Effector memory CD4-positive, alpha-beta T cell (primary cell): Measurements from ENCODE around the gene LLPH.

Source experiments
- DNase-seq, 3 donors: peaks; one replicate each; pipeline ENCODE4 v3.0.0-alpha.2; 2020
- H3K27ac ChIP-seq: 2 replicates; pipeline ENCODE4 v1.7.0; 2013; ENCODE audit warnings: mild to moderate bottlenecking, low read length, moderate library complexity; ENCODE audit not compliant: insufficient read depth, poor library complexity, severe bottlenecking
- H3K27me3 ChIP-seq: replicated peaks from 2 replicates; pipeline ENCODE4 v1.7.0; 2013; ENCODE audit warnings: mild to moderate bottlenecking, low read length; ENCODE audit not compliant: insufficient read depth, control insufficient read depth, poor library complexity, severe bottlenecking
- H3K36me3 ChIP-seq: 2 replicates; pipeline ENCODE4 v1.7.0; 2013; ENCODE audit warnings: mild to moderate bottlenecking, low read length, moderate library complexity; ENCODE audit not compliant: control insufficient read depth, insufficient read depth
- H3K4me1 ChIP-seq: 2 replicates; pipeline ENCODE4 v1.7.0; 2013; ENCODE audit warnings: low read length, mild to moderate bottlenecking; ENCODE audit not compliant: control insufficient read depth, insufficient read depth, poor library complexity, severe bottlenecking
- H3K4me3 ChIP-seq: 2 replicates; pipeline ENCODE4 v1.7.0; 2013; ENCODE audit warnings: low read length, low read depth, mild to moderate bottlenecking; ENCODE audit not compliant: insufficient read depth, poor library complexity, severe bottlenecking
- H3K9me3 ChIP-seq: 2 replicates; pipeline ENCODE4 v1.7.0; 2013; ENCODE audit warnings: mild to moderate bottlenecking, low read length, moderate library complexity; ENCODE audit not compliant: control insufficient read depth

The LLPH gene

DNA sequence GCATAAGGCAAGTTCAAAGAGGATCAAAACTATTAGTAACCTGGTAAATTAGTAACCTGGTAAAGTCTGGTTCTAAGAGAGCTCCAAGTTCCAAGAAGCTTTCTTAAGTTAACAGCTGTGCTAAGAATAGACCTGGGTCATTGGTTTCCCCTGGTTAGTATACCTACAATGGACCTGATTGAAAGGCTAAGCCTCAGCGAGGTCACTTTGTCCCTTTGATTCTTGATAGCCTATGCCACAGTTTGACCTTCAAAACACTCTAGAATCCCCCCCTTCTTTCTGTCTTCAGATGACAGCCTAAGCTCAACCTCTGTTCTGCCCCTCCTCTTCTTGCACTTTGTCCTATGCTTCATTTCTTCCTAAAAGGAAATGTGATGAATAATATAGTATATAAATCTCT lies 53.0 kb downstream of the LLPH start:
- no peaks in the 10 kb centered on the region for H3K27me3 ChIP-seq
- H3K9me3 ChIP-seq = no peaks in the 10 kb centered on the region
- no peaks in the 10 kb centered on the region for H3K4me1 ChIP-seq
- H3K36me3 ChIP-seq = no peaks in the 10 kb centered on the region
- H3K4me3 ChIP-seq = no peak overlapping the region
- no peak overlapping the region for H3K27ac ChIP-seq
- no peak for DNase-seq

- Histone ChIP-seq H3K4me3 (no peak overlapping the region), H3K27me3 (no peaks in the 10 kb centered on the region), H3K9me3 (no peaks in the 10 kb centered on the region), H3K4me1 (no peaks in the 10 kb centered on the region), H3K36me3 (no peaks in the 10 kb centered on the region), H3K27ac (no peak overlapping the region)
- DNase-seq = no peak
Measured at GRCh38 chr12:66074561-66074960, 56.0 kb downstream of the LLPH start.

DNA sequence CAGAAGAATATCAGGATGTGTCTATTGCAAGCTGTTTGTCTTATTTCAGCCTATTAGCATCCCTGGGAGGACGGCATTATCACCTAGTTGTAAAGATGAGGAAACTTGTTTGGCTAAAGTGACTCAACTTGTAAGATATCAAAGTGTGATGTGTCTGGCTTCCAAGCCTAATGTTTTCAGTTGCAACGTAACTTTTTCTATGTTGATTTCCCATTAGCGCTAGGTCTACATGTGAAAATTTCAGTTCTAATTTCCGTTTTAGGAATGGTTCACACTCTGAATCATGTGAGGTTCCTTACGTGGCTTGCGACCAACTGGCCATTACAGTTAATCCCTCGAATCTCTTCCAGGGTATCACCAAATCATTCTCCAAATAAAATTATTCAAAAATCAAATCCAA lies 58.0 kb downstream of the LLPH start:
- Histone ChIP-seq H3K27ac (no peak overlapping the region), H3K4me1 (no peaks in the 10 kb centered on the region), H3K4me3 (no peak overlapping the region), H3K9me3 (no peaks in the 10 kb centered on the region), H3K36me3 (no peaks in the 10 kb centered on the region), H3K27me3 (no peaks in the 10 kb centered on the region)
- no peak for DNase-seq

GRCh38 chr12:66072135-66072534 lies 58.4 kb downstream of the LLPH start:
- Histone ChIP-seq H3K4me1 (no peaks in the 10 kb centered on the region), H3K27ac (no peak overlapping the region), H3K9me3 (no peaks in the 10 kb centered on the region), H3K36me3 (no peaks in the 10 kb centered on the region), H3K4me3 (no peak overlapping the region), H3K27me3 (no peaks in the 10 kb centered on the region)
- DNase-seq = no peak

- H3K36me3 ChIP-seq = no peaks in the 10 kb centered on the region
- H3K27ac ChIP-seq = no peak overlapping the region
- no peak for DNase-seq
Measured at GRCh38 chr12:66071549-66071948, 59.0 kb downstream of the LLPH start.

GRCh38 chr12:66070378-66071120 lies 60.0 kb downstream of the LLPH start:
- no peak for DNase-seq
- no peaks in the 10 kb centered on the region for H3K27me3 ChIP-seq
- no peaks in the 10 kb centered on the region for H3K9me3 ChIP-seq
- no peaks in the 10 kb centered on the region for H3K4me1 ChIP-seq
- H3K4me3 ChIP-seq = no peak overlapping the region
- H3K27ac ChIP-seq = no peak overlapping the region
- no peaks in the 10 kb centered on the region for H3K36me3 ChIP-seq

More at GRCh38 chr12:66071549-66071948, 59.0 kb downstream of the LLPH start:
- Histone ChIP-seq H3K4me1 (no peaks in the 10 kb centered on the region), H3K27me3 (no peaks in the 10 kb centered on the region), H3K9me3 (no peaks in the 10 kb centered on the region), H3K4me3 (no peak overlapping the region)

- no peak for DNase-seq
Measured at GRCh38 chr12:66066929-66067523, 63.5 kb downstream of the LLPH start.

More at GRCh38 chr12:66066929-66067523, 63.5 kb downstream of the LLPH start:
- H3K27ac ChIP-seq = no peak overlapping the region
- H3K36me3 ChIP-seq = no peaks in the 10 kb centered on the region
- no peaks in the 10 kb centered on the region for H3K4me1 ChIP-seq
- H3K4me3 ChIP-seq = no peak overlapping the region
- H3K27me3 ChIP-seq = no peaks in the 10 kb centered on the region
- H3K9me3 ChIP-seq = no peaks in the 10 kb centered on the region
